ENCODE measurements around the gene CYP11A1.

The CYP11A1 gene

GRCh38 chr15:74351670-74352069, 15.8 kb downstream of the CYP11A1 start:
- no peak for TF ChIP-seq CTCF (conservative IDR thresholded peaks at IDR 0.05; ENCODE audit: low read depth, low read length)
- no peak for DNase-seq (ENCODE audit: low read depth)
- H3K4me3 ChIP-seq (ENCODE audit: low read length), result no peak overlapping the region

GRCh38 chr15:74350295-74351275, 16.9 kb downstream of the CYP11A1 start:
- H3K4me3 ChIP-seq (ENCODE audit: low read length), result no peak overlapping the region
- no peak for TF ChIP-seq CTCF (conservative IDR thresholded peaks at IDR 0.05; ENCODE audit: low read depth, low read length)
- no peak for DNase-seq (ENCODE audit: low read depth)

- H3K4me3 ChIP-seq (ENCODE audit: low read length), result no peak overlapping the region
- no peak for DNase-seq (ENCODE audit: low read depth)
- no peak for TF ChIP-seq CTCF (conservative IDR thresholded peaks at IDR 0.05; ENCODE audit: low read depth, low read length)
These were observed 18.1 kb downstream of the CYP11A1 start for GRCh38 chr15:74349241-74349778.

- TF ChIP-seq CTCF (conservative IDR thresholded peaks at IDR 0.05; ENCODE audit: low read depth, low read length), result no peak
These were observed 19.6 kb downstream of the CYP11A1 start for GRCh38 chr15:74347757-74348250.

GRCh38 chr15:74345051-74345450, 22.4 kb downstream of the CYP11A1 start:
- TF ChIP-seq CTCF (conservative IDR thresholded peaks at IDR 0.05; ENCODE audit: low read depth, low read length), result no peak
- no peak overlapping the region for H3K4me3 ChIP-seq (ENCODE audit: low read length)
- DNase-seq (ENCODE audit: low read depth), result no peak

More at GRCh38 chr15:74347757-74348250, 19.6 kb downstream of the CYP11A1 start:
- H3K4me3 ChIP-seq (ENCODE audit: low read length), result no peak overlapping the region
- no peak for DNase-seq (ENCODE audit: low read depth)

- DNase-seq (ENCODE audit: low read depth), result no peak
- H3K4me3 ChIP-seq (ENCODE audit: low read length), result no peak overlapping the region
- TF ChIP-seq CTCF (conservative IDR thresholded peaks at IDR 0.05; ENCODE audit: low read depth, low read length), result no peak
These were observed 23.7 kb downstream of the CYP11A1 start for GRCh38 chr15:74343797-74344127.
